ENCODE results near the gene LARP1B.

DNA sequence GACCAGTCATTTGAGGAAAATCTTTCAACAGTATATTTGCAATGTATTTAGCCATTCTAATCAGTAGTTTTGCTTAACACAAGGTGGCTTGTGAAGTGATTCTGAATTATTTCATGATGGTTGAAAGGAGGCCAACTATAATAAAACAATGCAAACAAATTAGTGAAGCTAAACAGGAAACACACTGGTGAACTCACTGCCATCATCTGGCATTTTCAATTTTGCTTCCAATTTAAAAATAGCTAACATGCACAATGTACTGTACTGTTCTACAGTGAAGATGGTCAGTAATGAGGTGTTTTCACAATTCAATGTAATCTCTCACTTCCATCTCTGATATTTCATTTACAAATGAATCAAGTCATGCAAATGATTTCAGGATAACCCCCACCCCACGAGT is 195.4 kb downstream of the LARP1B start:
- TF ChIP-seq, protein P1, sequence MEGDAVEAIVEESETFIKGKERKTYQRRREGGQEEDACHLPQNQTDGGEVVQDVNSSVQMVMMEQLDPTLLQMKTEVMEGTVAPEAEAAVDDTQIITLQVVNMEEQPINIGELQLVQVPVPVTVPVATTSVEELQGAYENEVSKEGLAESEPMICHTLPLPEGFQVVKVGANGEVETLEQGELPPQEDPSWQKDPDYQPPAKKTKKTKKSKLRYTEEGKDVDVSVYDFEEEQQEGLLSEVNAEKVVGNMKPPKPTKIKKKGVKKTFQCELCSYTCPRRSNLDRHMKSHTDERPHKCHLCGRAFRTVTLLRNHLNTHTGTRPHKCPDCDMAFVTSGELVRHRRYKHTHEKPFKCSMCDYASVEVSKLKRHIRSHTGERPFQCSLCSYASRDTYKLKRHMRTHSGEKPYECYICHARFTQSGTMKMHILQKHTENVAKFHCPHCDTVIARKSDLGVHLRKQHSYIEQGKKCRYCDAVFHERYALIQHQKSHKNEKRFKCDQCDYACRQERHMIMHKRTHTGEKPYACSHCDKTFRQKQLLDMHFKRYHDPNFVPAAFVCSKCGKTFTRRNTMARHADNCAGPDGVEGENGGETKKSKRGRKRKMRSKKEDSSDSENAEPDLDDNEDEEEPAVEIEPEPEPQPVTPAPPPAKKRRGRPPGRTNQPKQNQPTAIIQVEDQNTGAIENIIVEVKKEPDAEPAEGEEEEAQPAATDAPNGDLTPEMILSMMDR (conservative IDR thresholded peaks at IDR 0.05 in 1 of 2, IDR thresholded peaks at IDR 0.05 in 1 of 2; ENCODE audit: extremely low read depth in 1 of 2, insufficient read depth in 1 of 2, low read depth in 1 of 2, low read length in 2 of 2), result no peak
- no peak for TF ChIP-seq EZH2 (IDR thresholded peaks at IDR 0.05; ENCODE audit: borderline replicate concordance, low read length)
